ENCODE measurements around the gene MYO1E.

Gene MYO1E

GRCh38 chr15:59258317-59258716, 114.4 kb downstream of the MYO1E start:
- DNase-seq = no peak

DNA sequence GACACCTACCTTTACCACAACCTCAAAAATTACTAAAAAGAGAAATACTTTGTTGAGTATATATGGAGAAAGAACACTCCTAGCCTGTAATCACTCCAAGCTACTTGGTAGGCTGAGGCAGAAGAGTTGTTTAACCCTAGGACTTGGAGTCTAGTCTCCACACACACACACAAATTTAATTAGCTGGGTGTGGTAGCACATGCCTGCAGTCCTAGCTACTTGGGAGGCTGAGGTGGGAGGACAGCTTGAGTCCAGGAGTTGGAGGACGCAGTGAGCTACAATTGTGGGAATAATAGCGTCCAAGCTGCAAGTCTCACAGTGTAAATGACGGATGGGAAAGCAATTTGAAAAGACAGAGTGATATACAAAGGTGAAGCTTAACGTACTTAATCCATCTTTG, 115.5 kb downstream of the MYO1E start:
- no peak for DNase-seq

DNA sequence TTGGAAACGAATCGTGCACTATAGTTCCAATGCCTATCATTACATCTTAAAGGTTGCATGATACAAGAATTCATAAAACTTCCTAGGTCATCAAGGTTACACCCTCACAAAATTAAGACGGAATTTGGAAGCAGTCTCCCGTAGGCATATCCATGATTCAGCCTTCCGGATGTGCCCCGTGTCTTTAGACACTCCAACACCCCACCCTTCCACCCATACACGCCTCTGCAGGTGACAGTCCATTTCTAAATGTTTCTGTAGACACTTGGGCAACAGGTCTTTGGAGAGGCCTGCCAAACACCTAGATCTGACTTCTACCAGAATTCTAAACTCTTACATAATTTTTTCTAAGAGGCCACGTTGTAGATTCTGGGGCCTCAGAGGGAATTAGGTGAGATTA, 116.2 kb downstream of the MYO1E start:
- no peak for DNase-seq

GRCh38 chr15:59255680-59256336, 116.9 kb downstream of the MYO1E start:
- DNase-seq = peak in 1 of 2 donors; percentile 6

GRCh38 chr15:59252137-59252536, 120.5 kb downstream of the MYO1E start:
- DNase-seq = no peak

- no peak for DNase-seq
Measured at GRCh38 chr15:59251001-59251845, 121.4 kb downstream of the MYO1E start.

DNA sequence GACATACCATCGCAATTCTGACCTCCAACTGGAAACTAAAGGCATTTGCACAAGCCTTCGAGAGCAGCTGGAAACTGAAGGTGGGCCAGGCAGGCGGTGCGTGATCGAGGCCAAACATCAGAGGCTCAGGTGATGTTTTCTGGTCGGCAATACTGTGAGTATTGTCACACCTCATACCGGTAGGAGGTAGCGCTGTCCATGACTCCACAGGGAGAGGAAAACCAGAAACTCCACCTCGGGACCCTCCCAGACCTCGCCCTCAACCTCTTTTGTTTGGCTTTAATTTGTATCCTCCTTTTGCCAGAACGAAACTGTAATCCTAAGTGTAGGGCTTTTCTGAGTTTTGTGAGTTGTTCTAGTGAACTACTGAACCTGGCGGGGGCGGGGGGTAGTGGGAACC, 122.4 kb downstream of the MYO1E start:
- DNase-seq = no peak

DNA sequence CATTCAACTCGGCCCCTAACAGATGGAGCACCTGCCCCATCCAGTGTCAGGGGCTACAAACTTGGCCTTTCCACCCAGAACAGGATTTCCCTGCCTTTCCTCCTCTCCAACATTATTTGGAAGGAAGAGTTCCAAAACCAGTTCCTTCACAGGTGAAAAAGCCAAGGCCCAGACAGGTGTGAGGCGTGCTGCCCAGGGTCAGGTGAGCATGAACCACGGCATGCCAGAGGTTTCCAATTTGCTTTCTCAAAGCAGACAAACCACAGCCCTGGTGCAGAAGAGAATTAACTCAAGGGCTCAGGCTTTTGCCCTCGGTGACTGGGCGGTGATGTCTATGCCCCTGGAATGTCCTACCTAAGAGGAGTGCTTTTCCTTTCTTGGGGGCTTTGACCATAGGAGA, 122.9 kb downstream of the MYO1E start:
- no peak for DNase-seq

- DNase-seq = peak; percentile 23 to 38
Measured at GRCh38 chr15:59247364-59247763, 125.3 kb downstream of the MYO1E start.

DNA sequence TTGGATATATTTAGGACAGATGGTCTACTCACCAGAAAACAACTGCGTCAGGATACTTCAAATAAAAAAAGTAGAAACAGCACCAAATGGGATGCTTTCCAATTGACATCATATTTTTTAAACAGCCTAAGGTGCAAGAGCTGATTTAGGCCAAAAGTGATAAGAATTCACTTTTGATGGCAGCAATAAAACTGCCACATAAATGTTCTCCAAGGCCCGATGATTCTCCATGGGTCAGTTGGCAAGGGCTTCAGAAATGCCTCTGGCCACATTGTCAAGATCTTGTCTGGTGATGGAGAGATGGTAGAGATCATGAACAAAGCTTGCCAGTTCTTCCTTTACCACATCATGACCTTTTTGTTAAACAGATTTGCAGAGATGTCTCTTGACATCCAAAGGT, 127.1 kb downstream of the MYO1E start:
- no peak for DNase-seq

GRCh38 chr15:59244337-59244736, 128.3 kb downstream of the MYO1E start:
- no peak for DNase-seq

DNA sequence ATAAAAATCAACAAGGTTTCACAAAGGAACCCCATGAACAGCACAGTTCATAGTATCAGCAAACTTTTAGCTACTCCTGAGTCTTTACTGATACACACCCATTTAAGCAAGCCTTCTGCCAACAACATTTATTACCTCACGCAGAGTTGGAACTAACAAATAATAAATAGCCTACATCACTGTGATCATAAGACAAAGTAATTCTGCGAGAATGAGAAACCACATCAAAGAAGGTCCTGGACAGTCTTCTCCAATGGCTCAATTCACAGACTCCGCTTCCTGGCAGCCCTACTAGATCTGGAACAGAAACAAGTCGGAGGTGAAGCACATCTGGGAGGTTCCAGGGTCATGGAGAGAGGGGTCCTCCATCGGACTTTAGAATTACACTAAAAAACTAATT, 129.0 kb downstream of the MYO1E start:
- no peak for DNase-seq

GRCh38 chr15:59242649-59243048, 130.0 kb downstream of the MYO1E start:
- no peak for DNase-seq

- no peak for DNase-seq
Measured at GRCh38 chr15:59240036-59240435, 132.6 kb downstream of the MYO1E start.

DNA sequence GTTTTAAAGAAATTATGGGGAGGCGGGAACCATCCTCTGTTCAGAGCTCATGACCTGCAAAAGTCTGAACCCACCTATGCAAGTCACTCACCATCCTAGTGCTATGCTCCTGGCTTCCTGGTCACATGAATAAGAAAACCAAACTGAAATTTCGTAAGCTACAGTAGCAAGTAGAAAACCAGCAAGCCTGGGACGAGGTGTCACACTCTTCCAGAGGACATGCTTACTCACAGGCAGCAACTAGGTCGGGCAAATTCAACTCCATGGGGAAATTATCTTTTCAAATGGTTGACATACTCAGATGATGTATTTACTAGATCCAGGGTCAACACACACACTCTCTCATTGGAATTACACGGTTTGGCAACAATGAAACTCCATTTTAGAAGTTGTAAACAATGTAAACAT, 134.7 kb downstream of the MYO1E start:
- no peak for DNase-seq

- DNase-seq = no peak
Measured at GRCh38 chr15:59237119-59237855, 135.4 kb downstream of the MYO1E start.

DNA sequence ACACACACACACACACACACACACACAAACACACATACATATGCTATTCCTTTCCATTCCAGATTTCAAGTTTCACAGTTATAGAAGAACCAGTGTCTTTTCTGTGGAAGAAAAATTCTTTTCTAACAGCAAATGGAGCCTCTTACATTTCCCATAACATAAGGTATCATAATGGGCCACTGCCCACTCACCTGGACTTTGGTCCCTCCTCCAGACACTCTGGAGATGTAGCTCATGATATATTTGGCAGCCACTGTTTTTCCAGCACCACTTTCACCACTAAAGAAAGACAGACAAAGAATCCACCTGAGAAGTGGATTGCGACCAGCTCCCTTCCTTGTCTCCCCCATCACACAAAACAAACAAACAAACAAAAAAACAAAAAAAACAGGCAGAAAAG, 136.3 kb downstream of the MYO1E start:
- no peak for DNase-seq

- DNase-seq = no peak
Measured at GRCh38 chr15:59232476-59232875, 140.2 kb downstream of the MYO1E start.

DNA sequence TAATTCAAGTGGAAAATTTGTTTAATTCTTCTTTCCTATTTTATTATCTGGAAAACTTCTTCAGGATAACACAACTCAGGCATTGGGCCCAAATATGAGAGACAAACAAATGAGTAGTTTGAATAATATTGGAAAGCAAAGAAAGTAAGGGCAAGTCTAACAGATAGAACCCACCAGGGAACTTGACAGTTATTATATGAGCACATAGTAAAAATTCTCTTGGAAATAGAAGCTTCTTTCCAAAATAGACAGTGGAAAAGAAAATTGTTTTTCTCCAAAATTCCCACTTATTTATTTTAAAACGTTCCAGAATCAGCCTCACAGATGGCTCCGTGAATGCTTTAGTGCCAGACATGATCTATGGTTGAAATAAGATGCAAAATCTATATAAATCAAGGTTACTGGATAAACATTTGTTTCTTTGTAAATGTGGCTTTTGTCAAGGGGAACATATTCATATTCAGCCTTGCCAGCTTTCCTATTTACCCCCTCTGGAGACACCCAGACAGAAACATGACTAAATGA, 142.1 kb downstream of the MYO1E start:
- DNase-seq = no peak

GRCh38 chr15:59229453-59229852, 143.2 kb downstream of the MYO1E start:
- DNase-seq = no peak

DNA sequence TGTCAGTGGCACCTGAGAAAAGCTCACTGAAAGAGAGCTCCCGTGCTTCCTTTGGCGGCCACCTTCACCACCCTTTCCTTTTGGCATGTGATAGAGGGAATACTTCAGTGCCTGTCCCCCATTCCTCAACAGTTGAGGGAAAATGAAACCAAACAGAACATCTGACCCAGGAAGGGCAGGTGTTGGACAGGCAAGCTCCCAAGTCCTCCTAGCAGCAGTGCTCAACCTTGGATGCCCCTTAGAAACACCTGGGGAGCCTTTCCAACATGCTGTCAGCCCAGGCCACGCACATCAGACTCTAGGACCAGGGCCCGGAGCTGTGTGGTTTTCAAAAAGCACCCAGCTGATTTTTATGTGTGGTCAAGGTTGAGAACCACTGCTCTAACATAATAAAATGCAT, 143.7 kb downstream of the MYO1E start:
- DNase-seq = no peak

DNA sequence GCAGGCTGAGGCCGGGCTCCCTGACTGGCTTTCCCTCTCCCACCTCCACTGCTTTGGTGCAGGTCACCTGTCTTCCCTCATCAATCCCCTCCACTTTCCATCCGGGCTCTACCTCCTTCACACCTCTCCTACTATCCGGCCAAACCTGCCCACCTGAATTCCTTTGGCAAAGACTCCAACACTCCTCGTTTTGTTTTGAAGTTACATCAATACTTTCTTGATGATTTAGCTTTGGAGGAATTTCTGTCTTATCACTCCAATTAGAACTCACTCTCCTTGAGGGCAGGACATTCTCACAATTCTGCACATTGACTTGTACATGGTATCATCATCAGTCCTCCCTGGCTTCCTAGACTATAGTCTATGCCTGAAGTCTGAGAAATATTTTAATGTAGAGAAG, 145.7 kb downstream of the MYO1E start:
- no peak for DNase-seq

GRCh38 chr15:59224474-59224873, 148.2 kb downstream of the MYO1E start:
- no peak for DNase-seq

DNA sequence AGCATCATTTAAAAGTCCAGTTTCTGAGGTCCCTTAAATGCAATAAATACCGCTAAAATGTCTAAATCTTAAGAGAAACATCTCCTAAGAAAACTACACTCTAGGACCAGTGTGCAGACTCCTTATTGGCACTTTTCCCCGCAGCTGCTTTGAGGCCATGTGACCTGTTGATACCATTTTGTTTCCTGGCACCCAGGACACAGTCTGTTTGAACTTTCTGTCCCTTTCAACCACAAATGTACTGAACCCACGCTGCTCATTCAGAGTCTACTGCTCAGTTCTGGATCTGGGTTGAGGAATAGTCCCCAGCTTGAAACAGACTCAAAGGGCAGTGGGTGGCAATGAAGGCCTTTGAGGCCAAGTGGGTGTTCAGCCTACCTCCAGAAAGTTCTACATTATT, 148.9 kb downstream of the MYO1E start:
- no peak for DNase-seq

Data from stimulated activated CD4-positive, alpha-beta T cell treated with anti-CD3 and anti-CD28 coated beads, Interleukin-2, amount 100 ng/mL, for 48 hours (primary cell).